GM12801 (cell line): Measurements from ENCODE around the gene MISP3.

Source experiments
- CTCF ChIP-seq: IDR thresholded peaks from one replicate; pipeline ENCODE4 v1.5.1; 2011; ENCODE audit warnings: control low read depth; ENCODE audit not compliant: insufficient read length; ENCODE audit errors: extremely low read depth

Gene MISP3

GRCh38 chr19:14101003-14101545, 28.5 kb downstream of the MISP3 start:
- TF ChIP-seq CTCF, result no peak

- no peak for TF ChIP-seq CTCF
Measured at GRCh38 chr19:14102102-14102696, 29.6 kb downstream of the MISP3 start.

- no peak for TF ChIP-seq CTCF
Measured at GRCh38 chr19:14102756-14103155, 30.2 kb downstream of the MISP3 start.

GRCh38 chr19:14103310-14103709, 30.7 kb downstream of the MISP3 start:
- no peak for TF ChIP-seq CTCF

- TF ChIP-seq CTCF, result no peak
Measured at GRCh38 chr19:14105680-14106079, 33.1 kb downstream of the MISP3 start.

- no peak for TF ChIP-seq CTCF
Measured at GRCh38 chr19:14106840-14107239, 34.3 kb downstream of the MISP3 start.

- no peak for TF ChIP-seq CTCF
Measured at GRCh38 chr19:14107581-14108461, 35.2 kb downstream of the MISP3 start.
